Endothelial cell of umbilical vein (primary cell): ENCODE measurements around the gene NUP160. TPM values are rescaled to one million over a fixed set of nuclear protein-coding genes. Genes with fewer than 3 reads are reported as not detected.

Experiments used
- BruUV-seq: library from RNA; stranded (reverse); fragments of 400-500 nt; replicated peaks from 2 replicates; lab custom pipeline; 2021; lab: Mats Ljungman, UMichigan
- CTCF ChIA-PET: fragments of 300-600, 350-600 bp; sonication (Branson Sonifier 250); formaldehyde crosslinking; loops from one replicate; lab custom pipeline; 2021; ENCODE audit warnings: antibody characterized with exemption, inconsistent platforms; lab: Charles Lee
- POLR2A ChIA-PET: fragments of 300-600, 350-600 bp; sonication (Branson Sonifier 250); formaldehyde crosslinking; loops from one replicate; lab custom pipeline; 2021; ENCODE audit warnings: antibody characterized with exemption, inconsistent platforms; lab: Charles Lee
- DNase-seq: peaks from one replicate; pipeline ENCODE4 v3.0.0-alpha.2; 2011; ENCODE audit warnings: low read depth, low spot score
- FAIRE-seq: peaks from 2 replicates; lab custom pipeline; 2011; peaks lifted over from hg19 to GRCh38; lab: Jason Lieb, UNC
- H2AFZ ChIP-seq: 2 replicates; pipeline ENCODE4 v1.6.0; 2012; ENCODE audit warnings: low read depth, low read length, control low read depth, inconsistent platforms
- H3K27ac ChIP-seq: 2 replicates; pipeline ENCODE4 v1.5.1; 2011; ENCODE audit warnings: low read depth, mild to moderate bottlenecking, control low read depth, low read length, moderate library complexity; ENCODE audit not compliant: insufficient read depth
- H3K27me3 ChIP-seq, 2 experiments: 2 replicates each; pipeline versions ENCODE4 v1.6.0 to v1.6.1; 2011; ENCODE audit warnings: low read length in 2 of 2, mixed read lengths in 1 of 2; ENCODE audit not compliant: control insufficient read depth in 2 of 2, insufficient read depth in 2 of 2
- H3K36me3 ChIP-seq, 2 experiments: 2 replicates in 1 of 2; 3 replicates in 1 of 2; pipeline ENCODE4 v1.5.1; 2011; ENCODE audit warnings: low read length in 2 of 2, mild to moderate bottlenecking in 1 of 2, moderate library complexity in 1 of 2; ENCODE audit not compliant: control insufficient read depth in 2 of 2, insufficient read depth in 2 of 2; ENCODE audit errors: extremely low read depth in 1 of 2
- H3K4me1 ChIP-seq: 3 replicates; pipeline ENCODE4 v1.5.1; 2011; ENCODE audit warnings: mild to moderate bottlenecking, low read length; ENCODE audit not compliant: control insufficient read depth, insufficient read depth; ENCODE audit errors: extremely low read depth
- H3K4me2 ChIP-seq: 2 replicates; pipeline ENCODE4 v1.6.1; 2011; ENCODE audit warnings: low read length, control low read depth, mixed read lengths; ENCODE audit not compliant: insufficient read depth
- H3K4me3 ChIP-seq, 3 experiments: fragments of 200-600 bp in 1 of 3; sonication (generic), shearing (Covaris generic) in 1 of 3; replicated peaks in 1 of 3; 2 replicates each; pipeline ENCODE4 v1.5.1; 2011 to 2016; ENCODE audit warnings: control low read depth in 3 of 3, low read length in 3 of 3, mild to moderate bottlenecking in 2 of 3, inconsistent platforms in 1 of 3, low read depth in 1 of 3, moderate library complexity in 1 of 3; ENCODE audit not compliant: insufficient read depth in 1 of 3
- H3K79me2 ChIP-seq: 2 replicates; pipeline ENCODE4 v1.6.0; 2012; ENCODE audit warnings: low read length, inconsistent platforms; ENCODE audit not compliant: control insufficient read depth, insufficient read depth
- H3K9ac ChIP-seq: replicated peaks from 2 replicates; pipeline ENCODE3; 2011; ENCODE audit warnings: low read length, control low read depth; ENCODE audit not compliant: insufficient read depth; ENCODE audit errors: extremely low read depth
- H3K9me1 ChIP-seq: replicated peaks from 3 replicates; pipeline ENCODE4 v1.6.0; 2011; ENCODE audit warnings: mild to moderate bottlenecking, low read length; ENCODE audit not compliant: control insufficient read depth, insufficient read depth; ENCODE audit errors: extremely low read depth
- H3K9me3 ChIP-seq: replicated peaks from 2 replicates; pipeline ENCODE4 v1.5.1; 2012; ENCODE audit warnings: low read length, inconsistent platforms; ENCODE audit not compliant: control insufficient read depth, insufficient read depth
- H4K20me1 ChIP-seq: replicated peaks from 2 replicates; pipeline ENCODE3; 2011; ENCODE audit warnings: mild to moderate bottlenecking, low read length; ENCODE audit not compliant: control insufficient read depth, insufficient read depth; ENCODE audit errors: extremely low read depth
- CTCF ChIP-seq, 2 donors: IDR thresholded peaks; 1 replicate in 1 of 2; 2 replicates in 1 of 2; pipeline ENCODE4 v1.5.1; 2011; ENCODE audit warnings: low read length in 2 of 2, mild to moderate bottlenecking in 2 of 2, moderate library complexity in 2 of 2, control low read depth in 1 of 2, inconsistent platforms in 1 of 2, low read depth in 1 of 2; ENCODE audit not compliant: insufficient read depth in 1 of 2; ENCODE audit errors: extremely low read depth in 1 of 2
- EZH2 ChIP-seq: IDR thresholded peaks from 2 replicates; pipeline ENCODE4 v1.6.1; 2012; ENCODE audit warnings: borderline replicate concordance, low read depth, mild to moderate bottlenecking, moderate library complexity, low read length, inconsistent platforms; ENCODE audit not compliant: severe bottlenecking
- FOS ChIP-seq: IDR thresholded peaks from 2 replicates; pipeline ENCODE4 v1.6.1; 2011; ENCODE audit warnings: mild to moderate bottlenecking, low read length, moderate library complexity, borderline replicate concordance; ENCODE audit not compliant: insufficient read depth
- GATA2 ChIP-seq: IDR thresholded peaks from 2 replicates; pipeline ENCODE4 v1.7.0; 2011; ENCODE audit warnings: low read depth, mild to moderate bottlenecking, moderate library complexity, mixed read lengths, low read length; ENCODE audit not compliant: insufficient read length, insufficient read depth
- JUN ChIP-seq: IDR thresholded peaks from 2 replicates; pipeline ENCODE4 v1.6.1; 2011; ENCODE audit warnings: borderline replicate concordance, low read depth; ENCODE audit not compliant: insufficient read length, insufficient read depth
- MYC ChIP-seq: IDR thresholded peaks from one replicate; pipeline ENCODE4 v1.6.1; 2011; ENCODE audit warnings: mild to moderate bottlenecking, low read depth, low read length
- POLR2A ChIP-seq: IDR thresholded peaks from 2 replicates; pipeline ENCODE4 v1.6.1; 2012; ENCODE audit warnings: low read depth, mild to moderate bottlenecking, control low read depth, low read length
- POLR2AphosphoS5 ChIP-seq: IDR thresholded peaks from 2 replicates; pipeline ENCODE4 v1.6.1; 2012; ENCODE audit warnings: low read depth, mild to moderate bottlenecking, control low read depth, low read length, moderate library complexity; ENCODE audit not compliant: insufficient read depth
- dilution Hi-C: fragments of 300-500 bp; cut with MboI; formaldehyde crosslinking; loops from one replicate; pipeline ENCODE4 v1.15.0; 2019; ENCODE audit warnings: low sequenced_read_pairs; ENCODE audit not compliant: extremely low pct_ligation_motif_present
- intact Hi-C: fragments of 100-400 bp; cut with micrococcal nuclease; formaldehyde crosslinking; loops from one replicate; pipeline ENCODE4 v1.10.0; 2022
- polyA plus RNA-seq, 4 experiments: library from polyadenylated mRNA; depleted of rRNA in 3 of 4; stranded (reverse) in 3 of 4; unstranded in 1 of 4; fragments of >200 nt; gene quantifications; 2 replicates each; pipeline versions ENCODE4 v1.2.1 to v1.2.3, GENCODE V29; 2011 to 2012; ENCODE audit warnings: missing spikeins in 1 of 4
- total RNA-seq: library from RNA; stranded (reverse); gene quantifications from 2 replicates; pipeline ENCODE4 v1.2.3, GENCODE V29; 2021
- TF ChIP-seq, protein P1 (sequence below): IDR thresholded peaks from 2 replicates; pipeline ENCODE4 v1.6.1; 2011; ENCODE audit not compliant: insufficient read depth, insufficient read length

NUP160 gene
- total and polyA plus RNA-seq, 2 donors (not counting 3 experiments of a cell fraction or from before 2014, with no cell fraction given): 15.4 to 39.6 TPM

GRCh38 chr11:47775240-47775869 lies 72.8 kb downstream of the NUP160 start:
- DNase-seq (no peak), FAIRE-seq (no peak)
- H4K20me1 ChIP-seq: no peaks in the 10 kb centered on the region
- no peak overlapping the region for H3K9ac ChIP-seq
- H3K27ac ChIP-seq: no peak overlapping the region
- H3K27me3 ChIP-seq: no peaks in the 10 kb centered on the region
- H3K4me3 ChIP-seq: no peak overlapping the region
- no peaks in the 10 kb centered on the region for H3K4me1 ChIP-seq
- dilution Hi-C loops (no loop called here), intact Hi-C loops (no loop called here)
- H3K79me2 ChIP-seq: no peaks in the 10 kb centered on the region
- H3K4me2 ChIP-seq: no peak overlapping the region
- H3K9me1 ChIP-seq: no peaks in the 10 kb centered on the region
- TF ChIP-seq EZH2 (no peak), FOS (no peak), POLR2AphosphoS5 (no peak), JUN (no peak), GATA2 (no peak), CTCF (IDR thresholded peaks at IDR 0.05; ENCODE audit: extremely low read depth in 1 of 2, insufficient read depth in 1 of 2, low read depth in 1 of 2, low read length in 2 of 2) (no peak), MYC (no peak), POLR2A (no peak)
- TF ChIP-seq, protein P1, sequence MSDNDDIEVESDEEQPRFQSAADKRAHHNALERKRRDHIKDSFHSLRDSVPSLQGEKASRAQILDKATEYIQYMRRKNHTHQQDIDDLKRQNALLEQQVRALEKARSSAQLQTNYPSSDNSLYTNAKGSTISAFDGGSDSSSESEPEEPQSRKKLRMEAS: no peak
- CTCF ChIA-PET: no interaction called here
- peaks cover 5 to 16% of the 10 kb centered on the region in 2 experiments for H3K36me3 ChIP-seq
- BruUV-seq: no TSS peak
- POLR2A ChIA-PET: no interaction called here
- H3K9me3 ChIP-seq: no peaks in the 10 kb centered on the region
- no peak overlapping the region for H2AFZ ChIP-seq
